HCT116 (cell line): ENCODE results near the gene TGM4. TPM values are rescaled to one million over a fixed set of nuclear protein-coding genes. Genes with fewer than 3 reads are reported as not detected.

Experiments
- ATAC-seq: fragments of 200-7000 bp; cut with Tn5 transposase; 2 replicates; pipeline ENCODE4 v1.9.1; 2020; ENCODE audit warnings: mild to moderate bottlenecking, moderate library complexity
- BruUV-seq: library from RNA; stranded (reverse); fragments of 400-500 nt; replicated peaks from 2 replicates; lab custom pipeline; 2021; lab: Mats Ljungman, UMichigan
- CTCF ChIA-PET: fragments of 300-600 bp; sonication (Branson Sonifier 250); formaldehyde crosslinking; loops from one replicate; lab custom pipeline; 2021; ENCODE audit warnings: antibody characterized with exemption; lab: Charles Lee
- POLR2A ChIA-PET: fragments of 300-600, 350-600 bp; sonication (Branson Sonifier 250); formaldehyde crosslinking; loops from one replicate; lab custom pipeline; 2021; ENCODE audit warnings: antibody characterized with exemption; lab: Charles Lee
- RAD21 ChIA-PET, 2 experiments: fragments of 300-600 bp; sonication (Branson Sonifier 250); formaldehyde crosslinking; loops; one replicate each; lab custom pipeline; 2023; ENCODE audit warnings: low total read pairs in 2 of 2; ENCODE audit not compliant: uncharacterized antibody in 2 of 2, unreplicated experiment in 2 of 2, low non-redundant PET in 1 of 2; lab: Charles Lee
- DNase-seq: peaks from one replicate; pipeline ENCODE4 v3.0.0-alpha.2; 2010; ENCODE audit warnings: low read depth, low spot score
- H2AFZ ChIP-seq: fragments of 200-600 bp; shearing (Covaris generic), sonication (generic); 2 replicates; pipeline ENCODE4 v1.6.1; 2017; ENCODE audit warnings: low read depth, mixed run types, mixed read lengths, antibody characterized with exemption, low read length; ENCODE audit not compliant: poor library complexity, severe bottlenecking
- H3K27ac ChIP-seq: 2 replicates; pipeline ENCODE4 v1.5.1; 2012; ENCODE audit warnings: low read depth, low read length
- H3K27me3 ChIP-seq: fragments of 200-600 bp; sonication (generic); 2 replicates; pipeline ENCODE4 v1.6.1; 2016; ENCODE audit warnings: mixed run types, low read length, mixed read lengths; ENCODE audit not compliant: insufficient read depth
- H3K36me3 ChIP-seq, 2 experiments: fragments of 200-500 bp in 1 of 2; fragments of 200-600 bp in 1 of 2; sonication (Bioruptor generic) in 1 of 2; sonication (generic) in 1 of 2; 2 replicates each; pipeline versions ENCODE4 v1.5.1 to v1.6.1; 2014 to 2016; ENCODE audit warnings: low read length in 2 of 2, inconsistent platforms in 1 of 2, mixed read lengths in 1 of 2, mixed run types in 1 of 2; ENCODE audit not compliant: insufficient read depth in 2 of 2, control insufficient read depth in 1 of 2
- H3K4me1 ChIP-seq, 2 experiments: fragments of 200-600 bp in 1 of 2; sonication (generic) in 1 of 2; 2 replicates each; pipeline versions ENCODE4 v1.5.1 to v1.6.1; 2012 to 2017; ENCODE audit warnings: low read length in 2 of 2, inconsistent platforms in 1 of 2, mild to moderate bottlenecking in 1 of 2, mixed read lengths in 1 of 2, mixed run types in 1 of 2, moderate library complexity in 1 of 2; ENCODE audit not compliant: insufficient read depth in 2 of 2, control insufficient read depth in 1 of 2
- H3K4me2 ChIP-seq: fragments of 200-600 bp; sonication (generic); 2 replicates; pipeline ENCODE4 v1.6.1; 2017; ENCODE audit warnings: mixed run types, low read length, mixed read lengths
- H3K4me3 ChIP-seq, 2 experiments: fragments of 200-600 bp in 1 of 2; sonication (generic) in 1 of 2; replicated peaks in 1 of 2; 2 replicates each; pipeline ENCODE4 v1.5.1; 2011 to 2016; ENCODE audit warnings: low read length in 2 of 2, control low read depth in 1 of 2, low read depth in 1 of 2, mild to moderate bottlenecking in 1 of 2, mixed read lengths in 1 of 2, mixed run types in 1 of 2
- H3K79me2 ChIP-seq: fragments of 200-600 bp; sonication (generic); 2 replicates; pipeline ENCODE4 v1.6.1; 2017; ENCODE audit warnings: mild to moderate bottlenecking, mixed run types, low read length, moderate library complexity, mixed read lengths; ENCODE audit not compliant: insufficient read depth
- H3K9ac ChIP-seq: fragments of 200-600 bp; sonication (generic); 2 replicates; pipeline ENCODE4 v1.6.1; 2016; ENCODE audit warnings: low read length, mixed read lengths
- H3K9me2 ChIP-seq: fragments of 200-600 bp; sonication (generic), shearing (Covaris generic); 2 replicates; pipeline ENCODE4 v1.6.1; 2017; ENCODE audit warnings: mixed run types, mild to moderate bottlenecking, moderate library complexity; ENCODE audit not compliant: insufficient read depth
- H3K9me3 ChIP-seq, 2 experiments: fragments of 200-500 bp in 1 of 2; fragments of 200-600 bp in 1 of 2; sonication (Bioruptor generic) in 1 of 2; sonication (generic) in 1 of 2; 2 replicates each; pipeline ENCODE4 v1.6.1; 2014 to 2017; ENCODE audit warnings: low read length in 2 of 2, mixed read lengths in 2 of 2, inconsistent platforms in 1 of 2, low read depth in 1 of 2, mild to moderate bottlenecking in 1 of 2, mixed run types in 1 of 2, moderate library complexity in 1 of 2; ENCODE audit not compliant: control insufficient read depth in 1 of 2, insufficient read depth in 1 of 2
- H4K20me1 ChIP-seq: fragments of 200-600 bp; sonication (generic), shearing (Covaris generic); 2 replicates; pipeline ENCODE4 v1.6.1; 2017; ENCODE audit warnings: mixed run types, mild to moderate bottlenecking, moderate library complexity; ENCODE audit not compliant: insufficient read depth
- CBX3 ChIP-seq: IDR thresholded peaks from 2 replicates; pipeline ENCODE4 v1.6.1; 2012; ENCODE audit warnings: low read depth
- CEBPB ChIP-seq: IDR thresholded peaks from 2 replicates; pipeline ENCODE4 v1.6.1; 2012; ENCODE audit warnings: low read depth
- EZH2phosphoT487 ChIP-seq: fragments of 200-600 bp; IDR thresholded peaks from 2 replicates; pipeline ENCODE4 v1.6.1; 2018; ENCODE audit warnings: antibody characterized with exemption, borderline replicate concordance
- FOSL1 ChIP-seq: IDR thresholded peaks from 2 replicates; pipeline ENCODE4 v1.6.1; 2012; ENCODE audit warnings: low read depth
- JUND ChIP-seq: IDR thresholded peaks from 2 replicates; pipeline ENCODE4 v1.6.1; 2012
- POLR2AphosphoS5 ChIP-seq: IDR thresholded peaks from 2 replicates; pipeline ENCODE4 v1.6.1; 2011; ENCODE audit warnings: mild to moderate bottlenecking, low read depth, low read length, moderate library complexity
- SIN3A ChIP-seq: IDR thresholded peaks from 2 replicates; pipeline ENCODE4 v1.6.1; 2012; ENCODE audit warnings: low read depth
- SP1 ChIP-seq: IDR thresholded peaks from 2 replicates; pipeline ENCODE4 v1.6.1; 2012; ENCODE audit warnings: low read depth
- SRF ChIP-seq: IDR thresholded peaks from 2 replicates; pipeline ENCODE4 v1.6.1; 2012; ENCODE audit warnings: low read depth
- ZBTB33 ChIP-seq: IDR thresholded peaks from 2 replicates; pipeline ENCODE4 v1.6.1; 2011; ENCODE audit warnings: mild to moderate bottlenecking, low read length, moderate library complexity; ENCODE audit not compliant: insufficient replicate concordance; ENCODE audit errors: extremely low read depth
- ZFX ChIP-seq: fragments of 450-650 bp; IDR thresholded peaks from 2 replicates; pipeline ENCODE4 v1.6.1; 2017
- ZNF274 ChIP-seq: fragments of 200-500 bp; sonication (Bioruptor generic); IDR thresholded peaks from 2 replicates; pipeline ENCODE4 v1.6.1; 2014; ENCODE audit warnings: mild to moderate bottlenecking, low read depth, low read length, inconsistent platforms
- intact Hi-C: fragments of 100-400 bp; cut with micrococcal nuclease; formaldehyde crosslinking; loops from 2 replicates; pipeline ENCODE4 v1.10.0; 2022
- total RNA-seq: library from RNA; stranded (reverse); gene quantifications from one replicate; pipeline ENCODE4 v1.2.1, GENCODE V29; 2021; ENCODE audit not compliant: unreplicated experiment
- TF ChIP-seq, protein P1 (sequence below): IDR thresholded peaks from 2 replicates; pipeline ENCODE4 v1.6.1; 2012; ENCODE audit warnings: low read depth
- TF ChIP-seq, protein P2 (sequence below): IDR thresholded peaks from 2 replicates; pipeline ENCODE4 v1.6.1; 2012
- TF ChIP-seq, protein P3 (sequence below): IDR thresholded peaks from 2 replicates; pipeline ENCODE4 v1.6.1; 2012

Gene TGM4
- total RNA-seq, 1 experiment from 2014 or later = not detected

- no peak for TF ChIP-seq ZNF274
- TF ChIP-seq CBX3 = peak; percentile 34; the same call in 1 of the 2 replicates
- TF ChIP-seq, protein P1, sequence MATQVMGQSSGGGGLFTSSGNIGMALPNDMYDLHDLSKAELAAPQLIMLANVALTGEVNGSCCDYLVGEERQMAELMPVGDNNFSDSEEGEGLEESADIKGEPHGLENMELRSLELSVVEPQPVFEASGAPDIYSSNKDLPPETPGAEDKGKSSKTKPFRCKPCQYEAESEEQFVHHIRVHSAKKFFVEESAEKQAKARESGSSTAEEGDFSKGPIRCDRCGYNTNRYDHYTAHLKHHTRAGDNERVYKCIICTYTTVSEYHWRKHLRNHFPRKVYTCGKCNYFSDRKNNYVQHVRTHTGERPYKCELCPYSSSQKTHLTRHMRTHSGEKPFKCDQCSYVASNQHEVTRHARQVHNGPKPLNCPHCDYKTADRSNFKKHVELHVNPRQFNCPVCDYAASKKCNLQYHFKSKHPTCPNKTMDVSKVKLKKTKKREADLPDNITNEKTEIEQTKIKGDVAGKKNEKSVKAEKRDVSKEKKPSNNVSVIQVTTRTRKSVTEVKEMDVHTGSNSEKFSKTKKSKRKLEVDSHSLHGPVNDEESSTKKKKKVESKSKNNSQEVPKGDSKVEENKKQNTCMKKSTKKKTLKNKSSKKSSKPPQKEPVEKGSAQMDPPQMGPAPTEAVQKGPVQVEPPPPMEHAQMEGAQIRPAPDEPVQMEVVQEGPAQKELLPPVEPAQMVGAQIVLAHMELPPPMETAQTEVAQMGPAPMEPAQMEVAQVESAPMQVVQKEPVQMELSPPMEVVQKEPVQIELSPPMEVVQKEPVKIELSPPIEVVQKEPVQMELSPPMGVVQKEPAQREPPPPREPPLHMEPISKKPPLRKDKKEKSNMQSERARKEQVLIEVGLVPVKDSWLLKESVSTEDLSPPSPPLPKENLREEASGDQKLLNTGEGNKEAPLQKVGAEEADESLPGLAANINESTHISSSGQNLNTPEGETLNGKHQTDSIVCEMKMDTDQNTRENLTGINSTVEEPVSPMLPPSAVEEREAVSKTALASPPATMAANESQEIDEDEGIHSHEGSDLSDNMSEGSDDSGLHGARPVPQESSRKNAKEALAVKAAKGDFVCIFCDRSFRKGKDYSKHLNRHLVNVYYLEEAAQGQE = no peak
- TF ChIP-seq SIN3A = no peak
- TF ChIP-seq EZH2phosphoT487 = no peak
- TF ChIP-seq ZBTB33 = no peak
- TF ChIP-seq, protein P2, sequence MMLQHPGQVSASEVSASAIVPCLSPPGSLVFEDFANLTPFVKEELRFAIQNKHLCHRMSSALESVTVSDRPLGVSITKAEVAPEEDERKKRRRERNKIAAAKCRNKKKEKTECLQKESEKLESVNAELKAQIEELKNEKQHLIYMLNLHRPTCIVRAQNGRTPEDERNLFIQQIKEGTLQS = no peak
- no peak for TF ChIP-seq ZFX
Observed at GRCh38 chr3:44883999-44884431, 9.6 kb downstream of the TGM4 start (continued).

- RAD21 ChIA-PET = no interaction called here
- peak overlapping the region; percentile 83 for H3K4me2 ChIP-seq
- peak; percentile 82 for ATAC-seq
Observed at GRCh38 chr3:44885618-44886017, 11.2 kb downstream of the TGM4 start.

More at GRCh38 chr3:44885618-44886017, 11.2 kb downstream of the TGM4 start:
- H3K4me1 ChIP-seq = peaks cover 40 to 46% of the 10 kb centered on the region in 2 experiments
- TF ChIP-seq POLR2AphosphoS5 = peak; percentile 49; the same call in 1 of the 2 replicates
- TF ChIP-seq JUND = peak; percentile 92
- peak; percentile 90 for TF ChIP-seq FOSL1
- peak; percentile 37; the same call in 1 of the 2 replicates for TF ChIP-seq CEBPB
- TF ChIP-seq, protein P1 = no peak
- TF ChIP-seq ZFX = no peak
- peak; percentile 66 for TF ChIP-seq SP1
- TF ChIP-seq SRF = peak; percentile 52; the same call in 1 of the 2 replicates
- TF ChIP-seq, protein P3, sequence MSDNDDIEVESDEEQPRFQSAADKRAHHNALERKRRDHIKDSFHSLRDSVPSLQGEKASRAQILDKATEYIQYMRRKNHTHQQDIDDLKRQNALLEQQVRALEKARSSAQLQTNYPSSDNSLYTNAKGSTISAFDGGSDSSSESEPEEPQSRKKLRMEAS = no peak
- no TSS peak for BruUV-seq
- H3K36me3 ChIP-seq = no peaks in the 10 kb centered on the region
- H3K27me3 ChIP-seq = no peaks in the 10 kb centered on the region
- H4K20me1 ChIP-seq = no peaks in the 10 kb centered on the region
- H3K9ac ChIP-seq = peak overlapping the region; percentile 59
- H3K79me2 ChIP-seq = no peaks in the 10 kb centered on the region
- no peaks in the 10 kb centered on the region for H3K9me2 ChIP-seq
- peak overlapping the region; percentile 8 to 44; a peak in 3 of 4 replicates for H3K4me3 ChIP-seq
- peak overlapping the region; percentile 12 for H2AFZ ChIP-seq
- POLR2A ChIA-PET = interaction anchor here (0.6 kb wide), 1 partner anchor 152 kb away, joined by 4 read pairs; no protein-coding TSS in a partner anchor
- CTCF ChIA-PET = no interaction called here
- peak; percentile 74 for DNase-seq
- no peaks in the 10 kb centered on the region for H3K9me3 ChIP-seq
- intact Hi-C loops = no loop called here
- peak overlapping the region; percentile 41; the same call in 1 of the 2 replicates for H3K27ac ChIP-seq
